GM23338 (cell line): ENCODE results near the gene PA2G4.

Experiments
- CTCF ChIP-seq, 2 experiments: fragments of 200-600 bp in 1 of 2; sonication (generic) in 1 of 2; conservative IDR thresholded peaks; 2 replicates each; pipeline versions ENCODE4 v1.5.1 to v1.6.1; 2016 to 2017; ENCODE audit warnings: antibody characterized with exemption in 2 of 2, low read depth in 2 of 2, mild to moderate bottlenecking in 2 of 2, moderate library complexity in 1 of 2
- EZH2 ChIP-seq: fragments of 200-600 bp; sonication (generic); IDR thresholded peaks from one replicate; pipeline ENCODE4 v1.8.0; 2017; ENCODE audit warnings: antibody characterized with exemption, mild to moderate bottlenecking, low read depth; ENCODE audit not compliant: unreplicated experiment
- JUNB ChIP-seq: IDR thresholded peaks from one replicate; pipeline ENCODE4 v1.6.1; 2016; ENCODE audit warnings: antibody characterized with exemption; ENCODE audit not compliant: unreplicated experiment
- POLR2AphosphoS5 ChIP-seq: IDR thresholded peaks from 2 replicates; pipeline ENCODE4 v1.6.1; 2016; ENCODE audit warnings: antibody characterized with exemption, low read depth
- TF ChIP-seq, protein P1 (sequence below): IDR thresholded peaks from one replicate; pipeline ENCODE4 v1.6.1; 2018; ENCODE audit warnings: antibody characterized with exemption; ENCODE audit not compliant: unreplicated experiment

DNA sequence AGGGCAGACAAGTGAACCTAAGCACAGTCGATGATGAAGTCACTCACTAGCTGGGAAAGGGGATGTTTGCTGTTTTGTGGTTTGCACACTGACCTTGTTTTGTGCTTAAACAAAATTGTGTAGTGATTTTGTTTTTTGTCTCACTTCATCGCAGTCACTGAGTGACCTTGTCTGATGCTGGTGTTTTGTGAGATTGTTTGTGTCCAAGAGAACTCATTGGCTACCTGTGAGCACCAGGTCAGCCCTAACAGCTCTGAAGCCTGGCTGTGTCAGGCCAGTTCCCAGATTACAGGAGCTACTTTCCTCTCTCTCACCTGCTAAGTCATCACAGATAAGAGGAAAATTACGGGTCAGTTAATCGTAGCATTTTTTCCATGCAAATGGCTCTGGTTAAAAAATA, 19.8 kb downstream of the PA2G4 start:
- TF ChIP-seq CTCF (conservative IDR thresholded peaks at IDR 0.05; ENCODE audit: low read depth in 2 of 2) (no peak), JUNB (no peak), POLR2AphosphoS5 (no peak), EZH2 (no peak)
- TF ChIP-seq, protein P1, sequence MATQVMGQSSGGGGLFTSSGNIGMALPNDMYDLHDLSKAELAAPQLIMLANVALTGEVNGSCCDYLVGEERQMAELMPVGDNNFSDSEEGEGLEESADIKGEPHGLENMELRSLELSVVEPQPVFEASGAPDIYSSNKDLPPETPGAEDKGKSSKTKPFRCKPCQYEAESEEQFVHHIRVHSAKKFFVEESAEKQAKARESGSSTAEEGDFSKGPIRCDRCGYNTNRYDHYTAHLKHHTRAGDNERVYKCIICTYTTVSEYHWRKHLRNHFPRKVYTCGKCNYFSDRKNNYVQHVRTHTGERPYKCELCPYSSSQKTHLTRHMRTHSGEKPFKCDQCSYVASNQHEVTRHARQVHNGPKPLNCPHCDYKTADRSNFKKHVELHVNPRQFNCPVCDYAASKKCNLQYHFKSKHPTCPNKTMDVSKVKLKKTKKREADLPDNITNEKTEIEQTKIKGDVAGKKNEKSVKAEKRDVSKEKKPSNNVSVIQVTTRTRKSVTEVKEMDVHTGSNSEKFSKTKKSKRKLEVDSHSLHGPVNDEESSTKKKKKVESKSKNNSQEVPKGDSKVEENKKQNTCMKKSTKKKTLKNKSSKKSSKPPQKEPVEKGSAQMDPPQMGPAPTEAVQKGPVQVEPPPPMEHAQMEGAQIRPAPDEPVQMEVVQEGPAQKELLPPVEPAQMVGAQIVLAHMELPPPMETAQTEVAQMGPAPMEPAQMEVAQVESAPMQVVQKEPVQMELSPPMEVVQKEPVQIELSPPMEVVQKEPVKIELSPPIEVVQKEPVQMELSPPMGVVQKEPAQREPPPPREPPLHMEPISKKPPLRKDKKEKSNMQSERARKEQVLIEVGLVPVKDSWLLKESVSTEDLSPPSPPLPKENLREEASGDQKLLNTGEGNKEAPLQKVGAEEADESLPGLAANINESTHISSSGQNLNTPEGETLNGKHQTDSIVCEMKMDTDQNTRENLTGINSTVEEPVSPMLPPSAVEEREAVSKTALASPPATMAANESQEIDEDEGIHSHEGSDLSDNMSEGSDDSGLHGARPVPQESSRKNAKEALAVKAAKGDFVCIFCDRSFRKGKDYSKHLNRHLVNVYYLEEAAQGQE, result no peak
